MCF 10A (cell line): ENCODE measurements around the gene ARSI. TPM values are rescaled to one million over a fixed set of nuclear protein-coding genes. Genes with fewer than 3 reads are reported as not detected.

ENCODE experiments used
- BruUV-seq: library from RNA; stranded (reverse); fragments of 400-500 nt; replicated peaks from 2 replicates; lab custom pipeline; 2021; lab: Mats Ljungman, UMichigan
- CTCF ChIA-PET: fragments of 300-600 bp; sonication (Branson Sonifier 250); formaldehyde crosslinking; extraction: SDS; loops from one replicate; lab custom pipeline; 2021; ENCODE audit warnings: antibody characterized with exemption, inconsistent platforms; lab: Yijun Ruan, JAX
- POLR2A ChIA-PET: fragments of 300-600, 350-650 bp; sonication (Branson Sonifier 250); formaldehyde crosslinking; extraction: SDS; loops from one replicate; lab custom pipeline; 2020; ENCODE audit warnings: antibody characterized with exemption, inconsistent platforms; lab: Yijun Ruan, JAX
- DNase-seq: peaks from one replicate; pipeline ENCODE4 v3.0.0-alpha.2; 2018; ENCODE audit not compliant: unreplicated experiment
- H3K27ac Mint-ChIP-seq: one replicate; pipeline ENCODE4 v1.8.0; 2022; ENCODE audit warnings: mild to moderate bottlenecking, low read depth, mixed read lengths; ENCODE audit not compliant: unreplicated experiment
- H3K27me3 Mint-ChIP-seq: one replicate; pipeline ENCODE4 v1.8.0; 2022; ENCODE audit warnings: mixed read lengths; ENCODE audit not compliant: insufficient read depth, unreplicated experiment
- H3K36me3 Mint-ChIP-seq: one replicate; pipeline ENCODE4 v1.8.0; 2022; ENCODE audit warnings: mild to moderate bottlenecking, moderate library complexity, mixed read lengths; ENCODE audit not compliant: insufficient read depth, unreplicated experiment
- H3K4me1 Mint-ChIP-seq: one replicate; pipeline ENCODE4 v1.8.0; 2022; ENCODE audit warnings: mixed read lengths; ENCODE audit not compliant: insufficient read depth, unreplicated experiment
- H3K4me3 Mint-ChIP-seq: one replicate; pipeline ENCODE4 v1.8.0; 2022; ENCODE audit warnings: mild to moderate bottlenecking, moderate library complexity, mixed read lengths; ENCODE audit not compliant: unreplicated experiment
- H3K9me3 Mint-ChIP-seq: one replicate; pipeline ENCODE4 v1.8.0; 2022; ENCODE audit warnings: mixed read lengths; ENCODE audit not compliant: unreplicated experiment
- intact Hi-C: fragments of 100-400 bp; cut with micrococcal nuclease; formaldehyde crosslinking; loops from 2 replicates; pipeline ENCODE4 v1.14.1; 2022
- total RNA-seq: library from RNA; stranded (reverse); gene quantifications from 2 replicates; pipeline ENCODE4 v1.2.3, GENCODE V29; 2022
- TF ChIP-seq, protein P1 (sequence below): fragments of 200-600 bp; IDR thresholded peaks from one replicate; pipeline ENCODE4 v1.8.0; 2022; ENCODE audit warnings: antibody characterized with exemption, mild to moderate bottlenecking; ENCODE audit not compliant: unreplicated experiment

Gene ARSI
- total RNA-seq, 1 experiment from 2014 or later = 0.19 TPM

DNA sequence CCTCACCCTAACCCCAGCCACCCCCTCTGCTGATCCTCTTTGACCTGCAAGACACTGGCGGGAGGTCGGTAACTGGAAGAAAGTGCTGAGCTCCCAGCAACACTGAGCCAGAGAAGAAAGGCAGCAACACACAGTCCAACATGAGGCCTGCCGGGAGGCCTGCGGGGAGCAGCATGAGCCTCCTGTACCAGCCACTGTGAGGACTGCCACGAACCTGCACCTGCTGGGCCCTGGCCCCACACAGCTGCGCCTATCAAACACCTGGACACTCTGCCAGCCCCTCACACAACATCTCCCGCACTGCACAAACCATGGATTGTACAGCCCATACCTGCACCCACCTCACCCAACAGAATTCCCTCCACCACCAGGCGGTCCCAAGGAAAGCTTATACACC lies 31.4 kb downstream of the ARSI start:
- H3K27ac Mint-ChIP-seq = no peak overlapping the region
- intact Hi-C loops = no loop called here

DNA sequence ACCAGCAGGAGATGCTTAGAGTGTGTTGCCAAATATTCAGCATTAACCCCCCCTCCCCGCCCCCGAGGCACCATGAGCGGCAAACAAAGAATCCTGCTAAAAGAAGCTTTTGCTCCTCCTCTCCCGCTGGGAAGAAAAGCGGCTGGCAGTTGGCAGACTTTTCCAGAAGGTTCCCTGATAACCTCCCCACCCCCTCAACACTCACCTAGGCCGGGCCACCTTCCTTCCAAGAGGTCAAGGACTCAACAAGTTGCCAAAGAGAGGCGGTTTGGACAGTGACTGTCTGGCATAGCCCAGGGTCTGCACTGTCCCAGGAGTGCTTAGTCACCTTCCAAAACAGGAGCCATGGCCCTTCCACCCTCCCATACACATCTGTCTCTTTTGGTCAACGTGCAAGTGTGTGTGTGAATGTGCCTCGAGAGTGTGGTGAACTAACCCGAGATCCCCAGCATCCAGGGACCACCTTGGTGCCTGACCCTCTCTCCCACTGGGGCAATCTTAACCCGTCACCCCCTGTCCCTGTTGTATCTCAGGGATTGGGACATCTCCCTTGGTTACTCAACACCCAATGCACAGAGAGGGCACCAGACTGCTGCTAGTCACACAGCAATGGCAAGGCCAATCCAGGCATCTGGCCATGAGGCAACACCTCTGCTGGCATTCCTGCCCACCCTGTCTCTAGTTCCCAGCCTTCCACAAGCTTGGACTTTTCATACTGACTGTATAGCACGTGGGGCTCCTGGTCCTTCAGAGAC lies 32.0 kb downstream of the ARSI start:
- TF ChIP-seq, protein P1, sequence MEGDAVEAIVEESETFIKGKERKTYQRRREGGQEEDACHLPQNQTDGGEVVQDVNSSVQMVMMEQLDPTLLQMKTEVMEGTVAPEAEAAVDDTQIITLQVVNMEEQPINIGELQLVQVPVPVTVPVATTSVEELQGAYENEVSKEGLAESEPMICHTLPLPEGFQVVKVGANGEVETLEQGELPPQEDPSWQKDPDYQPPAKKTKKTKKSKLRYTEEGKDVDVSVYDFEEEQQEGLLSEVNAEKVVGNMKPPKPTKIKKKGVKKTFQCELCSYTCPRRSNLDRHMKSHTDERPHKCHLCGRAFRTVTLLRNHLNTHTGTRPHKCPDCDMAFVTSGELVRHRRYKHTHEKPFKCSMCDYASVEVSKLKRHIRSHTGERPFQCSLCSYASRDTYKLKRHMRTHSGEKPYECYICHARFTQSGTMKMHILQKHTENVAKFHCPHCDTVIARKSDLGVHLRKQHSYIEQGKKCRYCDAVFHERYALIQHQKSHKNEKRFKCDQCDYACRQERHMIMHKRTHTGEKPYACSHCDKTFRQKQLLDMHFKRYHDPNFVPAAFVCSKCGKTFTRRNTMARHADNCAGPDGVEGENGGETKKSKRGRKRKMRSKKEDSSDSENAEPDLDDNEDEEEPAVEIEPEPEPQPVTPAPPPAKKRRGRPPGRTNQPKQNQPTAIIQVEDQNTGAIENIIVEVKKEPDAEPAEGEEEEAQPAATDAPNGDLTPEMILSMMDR = no peak
- no peaks in the 10 kb centered on the region for H3K27me3 Mint-ChIP-seq
- no TSS peak for BruUV-seq
- H3K4me3 Mint-ChIP-seq = no peak overlapping the region
- no peaks in the 10 kb centered on the region for H3K9me3 Mint-ChIP-seq
- H3K36me3 Mint-ChIP-seq = no peaks in the 10 kb centered on the region
- intact Hi-C loops = no loop called here
- peak; percentile 37 for DNase-seq
- POLR2A ChIA-PET = no interaction called here
- H3K27ac Mint-ChIP-seq = no peak overlapping the region
- CTCF ChIA-PET = interaction anchor here (0.6 to 12.8 kb wide), 10 partner anchors 9 to 754 kb away, joined by 3 to 290 read pairs (median 3); no protein-coding TSS in a partner anchor
- peaks cover 10% of the 10 kb centered on the region for H3K4me1 Mint-ChIP-seq

More for the DNA sequence above, 31.4 kb downstream of the ARSI start:
- H3K27me3 Mint-ChIP-seq = no peaks in the 10 kb centered on the region
- no peak overlapping the region for H3K4me3 Mint-ChIP-seq
- peaks cover 10% of the 10 kb centered on the region for H3K4me1 Mint-ChIP-seq
- CTCF ChIA-PET = interaction anchor here (0.6 to 12.8 kb wide), 8 partner anchors 13 to 755 kb away, joined by 3 to 290 read pairs (median 4); no protein-coding TSS in a partner anchor
- BruUV-seq = no TSS peak
- no peaks in the 10 kb centered on the region for H3K9me3 Mint-ChIP-seq
- POLR2A ChIA-PET = no interaction called here
- DNase-seq = no peak
- no peaks in the 10 kb centered on the region for H3K36me3 Mint-ChIP-seq
- TF ChIP-seq, protein P1 = no peak

DNA sequence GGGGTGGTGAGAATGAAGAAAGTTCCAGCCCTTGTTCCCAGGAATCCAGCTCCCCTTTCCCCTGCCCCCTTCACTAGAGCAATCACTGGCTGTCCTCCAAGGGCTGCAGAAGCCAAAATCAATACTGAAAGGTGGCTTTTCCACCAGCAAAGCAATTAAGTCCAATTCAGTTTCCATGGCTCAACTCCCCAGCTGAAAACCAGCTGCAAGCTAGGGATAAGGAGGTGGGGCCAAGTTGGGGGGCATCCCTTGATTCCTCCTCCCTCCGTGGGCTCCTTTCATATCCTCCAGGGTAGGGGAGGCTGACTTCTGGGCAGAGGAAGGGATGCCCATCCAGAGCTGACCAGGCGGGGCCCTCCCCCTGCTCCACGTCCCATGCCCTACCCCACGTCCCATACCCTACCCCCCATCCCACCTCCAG lies 35.8 kb downstream of the ARSI start:
- no TSS peak for BruUV-seq

More for the DNA sequence above, 35.8 kb downstream of the ARSI start:
- DNase-seq = no peak
- H3K4me1 Mint-ChIP-seq = peaks cover 17% of the 10 kb centered on the region
- H3K27me3 Mint-ChIP-seq = no peaks in the 10 kb centered on the region
- CTCF ChIA-PET = interaction anchor here (0.9 to 2.9 kb wide), 2 partner anchors 12 to 84 kb away, joined by 3 to 28 read pairs; no protein-coding TSS in a partner anchor
- no peaks in the 10 kb centered on the region for H3K9me3 Mint-ChIP-seq
- no peaks in the 10 kb centered on the region for H3K36me3 Mint-ChIP-seq
- no peak overlapping the region for H3K4me3 Mint-ChIP-seq
- POLR2A ChIA-PET = interaction anchor here (1.1 to 1.3 kb wide), 2 partner anchors 50 to 85 kb away, joined by 4 to 6 read pairs; no protein-coding TSS in a partner anchor
- TF ChIP-seq, protein P1 = no peak
- no peak overlapping the region for H3K27ac Mint-ChIP-seq
- intact Hi-C loops = no loop called here
